Measurements from ENCODE around the gene ASCL1.

The ASCL1 gene

GRCh38 chr12:102957339-102958050 lies at the start of gene ASCL1:
TSS of gene ASCL1 (plus strand) at chr12:102957674. CDS start at chr12:102958245, 571 bp downstream.
- no peak for TF ChIP-seq CTCF (IDR thresholded peaks at IDR 0.05; ENCODE audit: low read depth, low read length)
- peaks cover 15% of the 10 kb centered on the region for H3K27me3 ChIP-seq (ENCODE audit: insufficient read depth, low read depth, severe bottlenecking)
- H3K9me3 ChIP-seq (ENCODE audit: severe bottlenecking): no peaks in the 10 kb centered on the region
- H3K4me3 ChIP-seq (ENCODE audit: low read depth, low read length): peak within 1 kb of the TSS; percentile 48
- H3K36me3 ChIP-seq: no peaks in the 10 kb centered on the region
- DNase-seq: no peak
- no peak within 1 kb of the TSS for H3K27ac ChIP-seq

- Histone ChIP-seq H3K36me3 (no peaks in the 10 kb centered on the region), H3K27me3 (ENCODE audit: insufficient read depth, low read depth, severe bottlenecking) (no peaks in the 10 kb centered on the region), H3K9me3 (ENCODE audit: severe bottlenecking) (no peaks in the 10 kb centered on the region), H3K27ac (no peak overlapping the region), H3K4me3 (ENCODE audit: low read depth, low read length) (no peak overlapping the region)
- no peak for DNase-seq
- no peak for TF ChIP-seq CTCF (IDR thresholded peaks at IDR 0.05; ENCODE audit: low read depth, low read length)
Measured at GRCh38 chr12:102907918-102908317, 49.6 kb upstream of the ASCL1 start.

GRCh38 chr12:102910137-102910536 lies 47.3 kb upstream of the ASCL1 start:
- no peak for TF ChIP-seq CTCF (IDR thresholded peaks at IDR 0.05; ENCODE audit: low read depth, low read length)
- no peaks in the 10 kb centered on the region for H3K9me3 ChIP-seq (ENCODE audit: severe bottlenecking)
- no peaks in the 10 kb centered on the region for H3K27me3 ChIP-seq (ENCODE audit: insufficient read depth, low read depth, severe bottlenecking)
- H3K4me3 ChIP-seq (ENCODE audit: low read depth, low read length): no peak overlapping the region
- DNase-seq: no peak
- no peaks in the 10 kb centered on the region for H3K36me3 ChIP-seq
- no peak overlapping the region for H3K27ac ChIP-seq

GRCh38 chr12:102910792-102911191 lies 46.7 kb upstream of the ASCL1 start:
- no peaks in the 10 kb centered on the region for H3K36me3 ChIP-seq
- H3K27me3 ChIP-seq (ENCODE audit: insufficient read depth, low read depth, severe bottlenecking): no peaks in the 10 kb centered on the region
- no peak overlapping the region for H3K4me3 ChIP-seq (ENCODE audit: low read depth, low read length)
- no peak overlapping the region for H3K27ac ChIP-seq
- no peak for TF ChIP-seq CTCF (IDR thresholded peaks at IDR 0.05; ENCODE audit: low read depth, low read length)
- DNase-seq: no peak
- no peaks in the 10 kb centered on the region for H3K9me3 ChIP-seq (ENCODE audit: severe bottlenecking)

GRCh38 chr12:102911320-102911719 lies 46.2 kb upstream of the ASCL1 start:
- Histone ChIP-seq H3K36me3 (no peaks in the 10 kb centered on the region), H3K9me3 (ENCODE audit: severe bottlenecking) (no peaks in the 10 kb centered on the region), H3K27me3 (ENCODE audit: insufficient read depth, low read depth, severe bottlenecking) (no peaks in the 10 kb centered on the region), H3K4me3 (ENCODE audit: low read depth, low read length) (no peak overlapping the region), H3K27ac (no peak overlapping the region)
- TF ChIP-seq CTCF (IDR thresholded peaks at IDR 0.05; ENCODE audit: low read depth, low read length): no peak
- DNase-seq: no peak

GRCh38 chr12:102912258-102912657 lies 45.2 kb upstream of the ASCL1 start:
- no peaks in the 10 kb centered on the region for H3K27me3 ChIP-seq (ENCODE audit: insufficient read depth, low read depth, severe bottlenecking)
- H3K9me3 ChIP-seq (ENCODE audit: severe bottlenecking): no peaks in the 10 kb centered on the region
- no peaks in the 10 kb centered on the region for H3K36me3 ChIP-seq
- no peak for DNase-seq
- H3K4me3 ChIP-seq (ENCODE audit: low read depth, low read length): no peak overlapping the region
- no peak overlapping the region for H3K27ac ChIP-seq
- TF ChIP-seq CTCF (IDR thresholded peaks at IDR 0.05; ENCODE audit: low read depth, low read length): no peak

All from WERI-Rb-1 (cell line).